ENCODE results near the gene CEP72.

- TF ChIP-seq CTCF (IDR thresholded peaks at IDR 0.05) (no peak), POLR2AphosphoS5 (IDR thresholded peaks at IDR 0.05) (peak in 1 of 2 donors; percentile 48)
These were observed 60.4 kb downstream of the CEP72 start for GRCh38 chr5:672329-673160.

Data from esophagus muscularis mucosa (tissue), 3 donors.